ENCODE measurements around the gene THBS4. TPM values are rescaled to one million over a fixed set of nuclear protein-coding genes. Genes with fewer than 3 reads are reported as not detected.

The THBS4 gene
- total RNA-seq, 1 donor from 2014 or later, result 135 TPM

DNA sequence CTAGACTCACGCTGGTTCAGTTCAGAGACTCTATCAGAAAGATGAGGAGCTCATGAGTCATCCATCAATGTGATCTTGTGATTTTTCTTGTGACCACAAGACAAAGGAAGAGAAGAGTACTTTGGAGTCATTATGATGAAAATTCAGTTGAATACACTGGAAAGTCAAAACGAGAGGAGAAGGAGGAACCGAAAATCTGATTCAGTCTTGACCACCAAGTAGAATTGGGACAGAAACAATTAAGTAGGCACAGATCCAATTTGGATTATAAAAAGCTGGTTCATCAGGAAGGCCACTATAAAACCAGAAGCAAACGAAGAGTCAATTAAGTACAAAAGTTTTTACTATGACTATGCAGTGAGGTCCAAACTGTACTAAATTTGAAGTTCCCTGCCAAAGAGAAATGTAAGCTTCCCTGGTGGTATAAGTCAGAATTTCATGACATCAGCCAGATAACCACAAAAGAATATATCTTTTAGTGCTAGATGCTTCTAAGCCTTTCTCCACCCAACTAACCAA lies 90.9 kb downstream of the THBS4 start:
- no peak overlapping the region for H3K27ac ChIP-seq (ENCODE audit: low read depth, low read length)
- H3K9ac ChIP-seq (ENCODE audit: low read depth in 1 of 3, low read length in 3 of 3), result no peak overlapping the region
- no peak overlapping the region for H3K4me3 ChIP-seq (ENCODE audit: low read length in 3 of 3)
- no peaks in the 10 kb centered on the region for H3K36me3 ChIP-seq (ENCODE audit: control insufficient read depth in 3 of 3, insufficient read depth in 3 of 3, low read length in 3 of 3)
- no peaks in the 10 kb centered on the region for H3K27me3 ChIP-seq (ENCODE audit: control insufficient read depth in 3 of 3, insufficient read depth in 3 of 3, low read length in 3 of 3)
- no peaks in the 10 kb centered on the region for H3K4me1 ChIP-seq (ENCODE audit: control insufficient read depth in 3 of 3, insufficient read depth in 3 of 3, low read length in 3 of 3)
- no peaks in the 10 kb centered on the region for H3K9me3 ChIP-seq (ENCODE audit: control insufficient read depth in 3 of 3, low read length in 3 of 3)

DNA sequence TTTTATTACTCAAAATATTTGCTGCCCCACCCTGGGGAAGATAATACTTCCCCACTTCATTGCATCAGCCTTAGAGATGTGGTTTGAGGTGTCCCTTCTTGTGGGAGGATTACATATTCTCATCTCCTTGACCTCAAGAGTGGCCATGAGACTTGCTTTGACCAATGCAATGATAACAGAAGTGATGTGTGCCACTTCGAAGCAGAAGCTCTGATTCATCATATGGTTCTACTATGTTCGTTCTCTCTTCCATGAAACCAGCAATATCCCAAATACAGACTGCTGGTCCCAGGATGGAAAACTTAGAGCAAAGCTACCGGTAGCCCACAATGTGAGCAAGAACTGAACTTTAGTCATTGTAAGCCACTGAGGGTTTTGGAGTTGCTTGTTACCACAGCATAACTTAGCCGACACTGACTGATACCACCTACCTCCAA lies 92.0 kb downstream of the THBS4 start:
- H3K4me1 ChIP-seq (ENCODE audit: control insufficient read depth in 3 of 3, insufficient read depth in 3 of 3, low read length in 3 of 3), result no peaks in the 10 kb centered on the region
- no peak overlapping the region for H3K27ac ChIP-seq (ENCODE audit: low read depth, low read length)

DNA sequence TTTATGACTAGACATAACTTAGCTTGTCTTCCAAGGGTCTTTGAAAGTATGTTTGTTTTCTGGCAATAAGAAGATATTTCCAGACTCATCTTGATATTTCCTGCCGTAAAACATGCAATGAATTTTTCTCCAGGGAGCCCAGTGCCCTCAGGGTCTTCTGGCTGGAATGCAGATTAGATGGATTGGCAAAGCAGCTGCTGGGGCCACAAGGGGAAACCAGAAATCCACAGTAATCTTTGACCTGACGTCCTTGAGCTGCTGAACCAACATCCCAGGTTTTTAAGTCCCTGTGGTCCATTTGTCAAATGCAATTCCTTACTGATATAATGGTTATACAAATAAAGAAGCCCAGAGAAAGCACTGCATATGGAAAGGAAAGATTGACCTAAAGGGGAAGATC lies 93.0 kb downstream of the THBS4 start:
- Histone ChIP-seq H3K27ac (ENCODE audit: low read depth, low read length) (no peak overlapping the region), H3K4me1 (ENCODE audit: control insufficient read depth in 3 of 3, insufficient read depth in 3 of 3, low read length in 3 of 3) (no peaks in the 10 kb centered on the region), H3K4me3 (ENCODE audit: low read length in 3 of 3) (no peak overlapping the region), H3K27me3 (ENCODE audit: control insufficient read depth in 3 of 3, insufficient read depth in 3 of 3, low read length in 3 of 3) (no peaks in the 10 kb centered on the region), H3K9me3 (ENCODE audit: control insufficient read depth in 3 of 3, low read length in 3 of 3) (no peaks in the 10 kb centered on the region), H3K36me3 (ENCODE audit: control insufficient read depth in 3 of 3, insufficient read depth in 3 of 3, low read length in 3 of 3) (no peaks in the 10 kb centered on the region), H3K9ac (ENCODE audit: low read depth in 1 of 3, low read length in 3 of 3) (no peak overlapping the region)

More for the DNA sequence above, 92.0 kb downstream of the THBS4 start:
- Histone ChIP-seq H3K27me3 (ENCODE audit: control insufficient read depth in 3 of 3, insufficient read depth in 3 of 3, low read length in 3 of 3) (no peaks in the 10 kb centered on the region), H3K4me3 (ENCODE audit: low read length in 3 of 3) (no peak overlapping the region), H3K36me3 (ENCODE audit: control insufficient read depth in 3 of 3, insufficient read depth in 3 of 3, low read length in 3 of 3) (no peaks in the 10 kb centered on the region), H3K9ac (ENCODE audit: low read depth in 1 of 3, low read length in 3 of 3) (no peak overlapping the region), H3K9me3 (ENCODE audit: control insufficient read depth in 3 of 3, low read length in 3 of 3) (no peaks in the 10 kb centered on the region)

- Histone ChIP-seq H3K9me3 (ENCODE audit: control insufficient read depth in 3 of 3, low read length in 3 of 3) (no peaks in the 10 kb centered on the region), H3K9ac (ENCODE audit: low read depth in 1 of 3, low read length in 3 of 3) (no peak overlapping the region), H3K36me3 (ENCODE audit: control insufficient read depth in 3 of 3, insufficient read depth in 3 of 3, low read length in 3 of 3) (no peaks in the 10 kb centered on the region), H3K27me3 (ENCODE audit: control insufficient read depth in 3 of 3, insufficient read depth in 3 of 3, low read length in 3 of 3) (no peaks in the 10 kb centered on the region), H3K27ac (ENCODE audit: low read depth, low read length) (no peak overlapping the region), H3K4me1 (ENCODE audit: control insufficient read depth in 3 of 3, insufficient read depth in 3 of 3, low read length in 3 of 3) (no peaks in the 10 kb centered on the region), H3K4me3 (ENCODE audit: low read length in 3 of 3) (no peak overlapping the region)
Observed at GRCh38 chr5:80129146-80129545, 94.0 kb downstream of the THBS4 start.

Small RNAs within 50 kb of the gene (small RNA-seq; reads per million reads assigned to genes)
- not detected for gene TRMT112P2

Other genes with a start within 250 kb of the THBS4 start
- 10.4 TPM for gene MTX3, start 44.1 kb upstream of the THBS4 start, total RNA-seq
- 21.4 TPM for gene SERINC5, start 220.7 kb downstream of the THBS4 start, total RNA-seq

Data from skeletal muscle tissue (tissue), 5 donors.